Measurements from ENCODE around the gene CNIH2. TPM values are rescaled to one million over a fixed set of nuclear protein-coding genes. Genes with fewer than 3 reads are reported as not detected.

The CNIH2 gene
- total and polyA plus RNA-seq, 2 of the 8 experiments (the other 6 are each of a cell fraction or from before 2014, with no cell fraction given) = 12.5 to 15.8 TPM

DNA sequence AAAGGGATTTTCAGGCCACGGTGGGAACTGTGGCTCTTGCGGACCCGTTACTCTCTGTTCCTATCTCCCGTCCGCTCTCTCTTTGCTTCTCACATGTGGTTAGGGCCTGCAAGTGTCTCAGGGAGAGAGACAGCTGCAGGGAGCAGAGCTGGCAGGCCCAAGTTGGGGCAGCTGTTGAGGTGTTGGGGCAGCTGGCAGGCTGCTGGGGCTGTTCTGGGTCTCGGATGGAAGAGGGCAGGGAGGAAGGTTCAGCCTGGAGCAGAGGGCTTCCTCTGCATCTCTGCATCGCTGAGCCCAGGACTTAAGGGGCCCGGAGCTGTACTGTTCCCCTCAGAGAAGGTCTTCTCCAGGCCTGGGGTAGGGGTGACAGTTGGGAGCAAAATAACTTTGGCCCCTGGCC is 2.6 kb upstream of the CNIH2 start:
- POLR2A ChIA-PET (ENCODE audit: partially characterized antibody) = interaction anchor here (1.2 kb wide), 1 partner anchor 11 kb away, joined by 3 read pairs; no protein-coding TSS in a partner anchor
- H3K4me1 ChIP-seq (replicated peaks in 1 of 4; ENCODE audit: control insufficient read depth in 3 of 4, insufficient read depth in 4 of 4, low read length in 3 of 4) = peaks cover 0 to 12% (median 3%) of the 10 kb centered on the region in 4 experiments; a peak in 5 of 7 replicates
- H3K36me3 ChIP-seq (ENCODE audit: control insufficient read depth in 2 of 4, insufficient read depth in 4 of 4, low read length in 3 of 4) = peaks cover 4 to 32% (median 15%) of the 10 kb centered on the region in 4 experiments
- no peak overlapping the region for H4K91ac ChIP-seq (replicated peaks; ENCODE audit: insufficient read length, low read length)
- peaks cover 4% of the 10 kb centered on the region; the same call in 1 of the 2 replicates for H3K23me2 ChIP-seq (ENCODE audit: low read depth, low read length)
- H2BK12ac ChIP-seq (ENCODE audit: low read depth, low read length) = no peak overlapping the region
- WGBS, 2 experiments (ENCODE audit: extremely low coverage in 1 of 2, insufficient coverage in 1 of 2, insufficient read length in 1 of 2, insufficient replicate concordance in 2 of 2, low coverage in 1 of 2, low lambda C conversion rate in 2 of 2, missing lambda C conversion rate in 1 of 2) = 91% methylated on average over 8 of the region's 8 CpGs; no CpG with 5 or more reads in 1 of the 2 experiments
- no peak overlapping the region for H3K56ac ChIP-seq (replicated peaks; ENCODE audit: insufficient read length, low read depth, low read length)
- H3K9ac ChIP-seq (replicated peaks in 1 of 4; ENCODE audit: extremely low read depth in 1 of 4, low read depth in 3 of 4, low read length in 3 of 4) = no peak overlapping the region
- DNase-seq (ENCODE audit: low read depth in 1 of 2, low spot score in 2 of 2) (no peak), FAIRE-seq (no peak)
- H2AK5ac ChIP-seq (ENCODE audit: low read depth, low read length) = no peak overlapping the region
- H4K5ac ChIP-seq (ENCODE audit: insufficient read length, low read depth, low read length) = no peak overlapping the region
- H2BK5ac ChIP-seq (ENCODE audit: low read depth, low read length) = no peak overlapping the region
- H3K23ac ChIP-seq (ENCODE audit: insufficient read length) = no peak overlapping the region
- H3K18ac ChIP-seq (ENCODE audit: extremely low read depth, low read length) = no peak overlapping the region
- peaks cover 5% of the 10 kb centered on the region; the same call in 1 of the 2 replicates for H3K79me1 ChIP-seq (ENCODE audit: low read depth, low read length)
- no peak overlapping the region for H3K4me3 ChIP-seq (ENCODE audit: extremely low read depth in 1 of 4, insufficient read depth in 2 of 4, low read depth in 3 of 4, low read length in 4 of 4)
- H3K27ac ChIP-seq (ENCODE audit: low read depth, low read length) = no peak overlapping the region
- H2BK120ac ChIP-seq (replicated peaks; ENCODE audit: low read depth, low read length) = no peak overlapping the region
- no peak overlapping the region for H4K8ac ChIP-seq (ENCODE audit: extremely low read depth, insufficient read depth, low read length)
- no peak overlapping the region for H3K14ac ChIP-seq (ENCODE audit: insufficient read length)
- H3K4ac ChIP-seq (replicated peaks; ENCODE audit: insufficient read length, low read depth, low read length) = no peak overlapping the region
- CTCF ChIA-PET (ENCODE audit: partially characterized antibody) = interaction anchor here (1.5 kb wide), 1 partner anchor 37 kb away, joined by 4 read pairs; no protein-coding TSS in a partner anchor
- H3K9me3 ChIP-seq (ENCODE audit: insufficient read depth in 2 of 2, low read depth in 1 of 2, low read length in 1 of 2) = no peaks in the 10 kb centered on the region
- peaks cover 0 to 4% (median under 1%) of the 10 kb centered on the region in 4 experiments; a peak in 2 of 7 replicates for H3K27me3 ChIP-seq (replicated peaks in 1 of 4; ENCODE audit: control insufficient read depth in 3 of 4, extremely low read depth in 1 of 4, insufficient read depth in 3 of 4, low read length in 3 of 4)
- peaks cover 0 to 6% of the 10 kb centered on the region in 2 experiments; a peak in 1 of 4 replicates for H3K79me2 ChIP-seq (ENCODE audit: control insufficient read depth in 1 of 2, insufficient read depth in 2 of 2, low read length in 2 of 2)
- H4K20me1 ChIP-seq (replicated peaks in 1 of 2; ENCODE audit: control insufficient read depth in 1 of 2, insufficient read depth in 2 of 2, low read length in 2 of 2) = peaks cover 0 to 6% of the 10 kb centered on the region in 2 experiments
- TF ChIP-seq GTF2F1 (IDR thresholded peaks at IDR 0.05; ENCODE audit: borderline replicate concordance, low read depth, low read length) (no peak), TAF7 (optimal IDR thresholded peaks at IDR 0.05; ENCODE audit: borderline replicate concordance, low read depth, low read length) (no peak), KDM4A (IDR thresholded peaks at IDR 0.05; ENCODE audit: low read depth, low read length, severe bottlenecking) (no peak), KDM5A (IDR thresholded peaks at IDR 0.05; ENCODE audit: low read length) (no peak), POLR2A (IDR thresholded peaks at IDR 0.05; ENCODE audit: control extremely low read depth in 1 of 2, low read depth in 2 of 2, low read length in 2 of 2) (no peak)
- H3K4me2 ChIP-seq (ENCODE audit: insufficient read depth in 1 of 2, low read depth in 2 of 2, low read length in 2 of 2) = no peak overlapping the region
- H2BK20ac ChIP-seq (ENCODE audit: low read length) = no peak overlapping the region
- no peak overlapping the region for H2AFZ ChIP-seq (ENCODE audit: low read length)
- no peak overlapping the region for H2BK15ac ChIP-seq (ENCODE audit: low read length)

All from H1 (cell line).